HCT116 (cell line): ENCODE measurements around the gene CSNK2A1. TPM values are rescaled to one million over a fixed set of nuclear protein-coding genes. Genes with fewer than 3 reads are reported as not detected.

Experiments
- ATAC-seq: fragments of 200-7000 bp; cut with Tn5 transposase; 2 replicates; pipeline ENCODE4 v1.9.1; 2020; ENCODE audit warnings: mild to moderate bottlenecking, moderate library complexity
- BruUV-seq: library from RNA; stranded (reverse); fragments of 400-500 nt; replicated peaks from 2 replicates; lab custom pipeline; 2021; lab: Mats Ljungman, UMichigan
- CTCF ChIA-PET: fragments of 300-600 bp; sonication (Branson Sonifier 250); formaldehyde crosslinking; loops from one replicate; lab custom pipeline; 2021; ENCODE audit warnings: antibody characterized with exemption; lab: Charles Lee
- POLR2A ChIA-PET: fragments of 300-600, 350-600 bp; sonication (Branson Sonifier 250); formaldehyde crosslinking; loops from one replicate; lab custom pipeline; 2021; ENCODE audit warnings: antibody characterized with exemption; lab: Charles Lee
- RAD21 ChIA-PET, 2 experiments: fragments of 300-600 bp; sonication (Branson Sonifier 250); formaldehyde crosslinking; loops; one replicate each; lab custom pipeline; 2023; ENCODE audit warnings: low total read pairs in 2 of 2; ENCODE audit not compliant: uncharacterized antibody in 2 of 2, unreplicated experiment in 2 of 2, low non-redundant PET in 1 of 2; lab: Charles Lee
- DNase-seq: peaks from one replicate; pipeline ENCODE4 v3.0.0-alpha.2; 2010; ENCODE audit warnings: low read depth, low spot score
- H2AFZ ChIP-seq: fragments of 200-600 bp; shearing (Covaris generic), sonication (generic); 2 replicates; pipeline ENCODE4 v1.6.1; 2017; ENCODE audit warnings: low read depth, mixed run types, mixed read lengths, antibody characterized with exemption, low read length; ENCODE audit not compliant: poor library complexity, severe bottlenecking
- H3K27ac ChIP-seq: 2 replicates; pipeline ENCODE4 v1.5.1; 2012; ENCODE audit warnings: low read depth, low read length
- H3K27me3 ChIP-seq: fragments of 200-600 bp; sonication (generic); 2 replicates; pipeline ENCODE4 v1.6.1; 2016; ENCODE audit warnings: mixed run types, low read length, mixed read lengths; ENCODE audit not compliant: insufficient read depth
- H3K36me3 ChIP-seq, 2 experiments: fragments of 200-500 bp in 1 of 2; fragments of 200-600 bp in 1 of 2; sonication (Bioruptor generic) in 1 of 2; sonication (generic) in 1 of 2; 2 replicates each; pipeline versions ENCODE4 v1.5.1 to v1.6.1; 2014 to 2016; ENCODE audit warnings: low read length in 2 of 2, inconsistent platforms in 1 of 2, mixed read lengths in 1 of 2, mixed run types in 1 of 2; ENCODE audit not compliant: insufficient read depth in 2 of 2, control insufficient read depth in 1 of 2
- H3K4me1 ChIP-seq, 2 experiments: fragments of 200-600 bp in 1 of 2; sonication (generic) in 1 of 2; 2 replicates each; pipeline versions ENCODE4 v1.5.1 to v1.6.1; 2012 to 2017; ENCODE audit warnings: low read length in 2 of 2, inconsistent platforms in 1 of 2, mild to moderate bottlenecking in 1 of 2, mixed read lengths in 1 of 2, mixed run types in 1 of 2, moderate library complexity in 1 of 2; ENCODE audit not compliant: insufficient read depth in 2 of 2, control insufficient read depth in 1 of 2
- H3K4me2 ChIP-seq: fragments of 200-600 bp; sonication (generic); 2 replicates; pipeline ENCODE4 v1.6.1; 2017; ENCODE audit warnings: mixed run types, low read length, mixed read lengths
- H3K4me3 ChIP-seq, 2 experiments: fragments of 200-600 bp in 1 of 2; sonication (generic) in 1 of 2; replicated peaks in 1 of 2; 2 replicates each; pipeline ENCODE4 v1.5.1; 2011 to 2016; ENCODE audit warnings: low read length in 2 of 2, control low read depth in 1 of 2, low read depth in 1 of 2, mild to moderate bottlenecking in 1 of 2, mixed read lengths in 1 of 2, mixed run types in 1 of 2
- H3K79me2 ChIP-seq: fragments of 200-600 bp; sonication (generic); 2 replicates; pipeline ENCODE4 v1.6.1; 2017; ENCODE audit warnings: mild to moderate bottlenecking, mixed run types, low read length, moderate library complexity, mixed read lengths; ENCODE audit not compliant: insufficient read depth
- H3K9ac ChIP-seq: fragments of 200-600 bp; sonication (generic); 2 replicates; pipeline ENCODE4 v1.6.1; 2016; ENCODE audit warnings: low read length, mixed read lengths
- H3K9me2 ChIP-seq: fragments of 200-600 bp; sonication (generic), shearing (Covaris generic); 2 replicates; pipeline ENCODE4 v1.6.1; 2017; ENCODE audit warnings: mixed run types, mild to moderate bottlenecking, moderate library complexity; ENCODE audit not compliant: insufficient read depth
- H3K9me3 ChIP-seq, 2 experiments: fragments of 200-500 bp in 1 of 2; fragments of 200-600 bp in 1 of 2; sonication (Bioruptor generic) in 1 of 2; sonication (generic) in 1 of 2; 2 replicates each; pipeline ENCODE4 v1.6.1; 2014 to 2017; ENCODE audit warnings: low read length in 2 of 2, mixed read lengths in 2 of 2, inconsistent platforms in 1 of 2, low read depth in 1 of 2, mild to moderate bottlenecking in 1 of 2, mixed run types in 1 of 2, moderate library complexity in 1 of 2; ENCODE audit not compliant: control insufficient read depth in 1 of 2, insufficient read depth in 1 of 2
- H4K20me1 ChIP-seq: fragments of 200-600 bp; sonication (generic), shearing (Covaris generic); 2 replicates; pipeline ENCODE4 v1.6.1; 2017; ENCODE audit warnings: mixed run types, mild to moderate bottlenecking, moderate library complexity; ENCODE audit not compliant: insufficient read depth
- ATF3 ChIP-seq: IDR thresholded peaks from 2 replicates; pipeline ENCODE4 v1.6.1; 2012
- CEBPB ChIP-seq: IDR thresholded peaks from 2 replicates; pipeline ENCODE4 v1.6.1; 2012; ENCODE audit warnings: low read depth
- ELF1 ChIP-seq: IDR thresholded peaks from 2 replicates; pipeline ENCODE4 v1.6.1; 2012; ENCODE audit warnings: low read depth, borderline replicate concordance
- FOSL1 ChIP-seq: IDR thresholded peaks from 2 replicates; pipeline ENCODE4 v1.6.1; 2012; ENCODE audit warnings: low read depth
- MAX ChIP-seq: IDR thresholded peaks from 2 replicates; pipeline ENCODE4 v1.6.1; 2012
- POLR2A ChIP-seq: IDR thresholded peaks from 2 replicates; pipeline ENCODE4 v1.7.0; 2011; ENCODE audit warnings: borderline replicate concordance; ENCODE audit not compliant: insufficient read depth, insufficient read length; ENCODE audit errors: extremely low read depth
- RAD21 ChIP-seq: IDR thresholded peaks from 2 replicates; pipeline ENCODE4 v1.6.1; 2012; ENCODE audit warnings: low read depth, mild to moderate bottlenecking
- REST ChIP-seq: IDR thresholded peaks from 2 replicates; pipeline ENCODE4 v1.6.1; 2012; ENCODE audit warnings: low read depth
- SRF ChIP-seq: IDR thresholded peaks from 2 replicates; pipeline ENCODE4 v1.6.1; 2012; ENCODE audit warnings: low read depth
- YY1 ChIP-seq: IDR thresholded peaks from 2 replicates; pipeline ENCODE4 v1.6.1; 2011; ENCODE audit warnings: low read length, low read depth, moderate library complexity, mild to moderate bottlenecking; ENCODE audit not compliant: insufficient replicate concordance; ENCODE audit errors: extremely low read depth
- ZBTB33 ChIP-seq: IDR thresholded peaks from 2 replicates; pipeline ENCODE4 v1.6.1; 2011; ENCODE audit warnings: mild to moderate bottlenecking, low read length, moderate library complexity; ENCODE audit not compliant: insufficient replicate concordance; ENCODE audit errors: extremely low read depth
- ZFX ChIP-seq: fragments of 450-650 bp; IDR thresholded peaks from 2 replicates; pipeline ENCODE4 v1.6.1; 2017
- intact Hi-C: fragments of 100-400 bp; cut with micrococcal nuclease; formaldehyde crosslinking; loops from 2 replicates; pipeline ENCODE4 v1.10.0; 2022
- total RNA-seq: library from RNA; stranded (reverse); gene quantifications from one replicate; pipeline ENCODE4 v1.2.1, GENCODE V29; 2021; ENCODE audit not compliant: unreplicated experiment

CSNK2A1 gene
- total RNA-seq, 1 experiment from 2014 or later = 284 TPM

- TF ChIP-seq REST (no peak), MAX (peak; percentile 79), FOSL1 (peak; percentile 81)
These were observed 14.5 kb downstream of the CSNK2A1 start (continued) for GRCh38 chr20:528923-529604.

GRCh38 chr20:527571-527886 is 16.1 kb downstream of the CSNK2A1 start:
- peaks cover 23% of the 10 kb centered on the region; the same call in 1 of the 2 replicates for H4K20me1 ChIP-seq

More at GRCh38 chr20:527571-527886, 16.1 kb downstream of the CSNK2A1 start:
- H3K4me3 ChIP-seq = no peak overlapping the region
- no peaks in the 10 kb centered on the region for H3K27me3 ChIP-seq
- H3K9me3 ChIP-seq = no peaks in the 10 kb centered on the region
- CTCF ChIA-PET = no interaction called here
- RAD21 ChIA-PET = no interaction called here
- H3K4me2 ChIP-seq = no peak overlapping the region
- TF ChIP-seq SRF (no peak), CEBPB (no peak), ATF3 (no peak), ZFX (no peak), ZBTB33 (no peak), ELF1 (no peak), RAD21 (no peak), POLR2A (no peak), YY1 (no peak)
- intact Hi-C loops = no loop called here
- no peak overlapping the region for H2AFZ ChIP-seq
- no peak for DNase-seq
- POLR2A ChIA-PET = no interaction called here
- ATAC-seq = no peak
- H3K9ac ChIP-seq = no peak overlapping the region
- no peaks in the 10 kb centered on the region for H3K9me2 ChIP-seq
- H3K36me3 ChIP-seq = peaks cover 14 to 27% of the 10 kb centered on the region in 2 experiments
- peaks cover 97% of the 10 kb centered on the region for H3K79me2 ChIP-seq
- H3K27ac ChIP-seq = no peak overlapping the region
- no TSS peak for BruUV-seq
- peaks cover 10 to 14% of the 10 kb centered on the region in 2 experiments; a peak in 3 of 4 replicates for H3K4me1 ChIP-seq
